H1 (cell line): ENCODE measurements around the gene ITPR1. TPM values are rescaled to one million over a fixed set of nuclear protein-coding genes. Genes with fewer than 3 reads are reported as not detected.

Source experiments
- FOSL1 ChIP-seq: IDR thresholded peaks from 2 replicates; pipeline ENCODE4 v1.6.1; 2011; ENCODE audit warnings: mild to moderate bottlenecking, low read depth, low read length, moderate library complexity; ENCODE audit not compliant: insufficient read depth
- KDM5A ChIP-seq: fragments of 200-600 bp; IDR thresholded peaks from 2 replicates; pipeline ENCODE4 v1.7.1; 2012; ENCODE audit warnings: mild to moderate bottlenecking, low read length, inconsistent platforms, mixed read lengths
- POU5F1 ChIP-seq: IDR thresholded peaks from 2 replicates; pipeline ENCODE4 v1.6.1; 2011; ENCODE audit warnings: low read depth, mild to moderate bottlenecking, low read length, moderate library complexity
- RBBP5 ChIP-seq: IDR thresholded peaks from 2 replicates; pipeline ENCODE4 v1.7.1; 2012; ENCODE audit warnings: low read depth, mild to moderate bottlenecking, inconsistent platforms, low read length, moderate library complexity, borderline replicate concordance
- TBP ChIP-seq: IDR thresholded peaks from 2 replicates; pipeline ENCODE4 v1.6.1; 2011; ENCODE audit warnings: low read depth, low read length, improper control_type of control experiment
- YY1 ChIP-seq: IDR thresholded peaks from 2 replicates; pipeline ENCODE4 v1.6.1; 2011; ENCODE audit warnings: low read depth, mild to moderate bottlenecking, low read length
- polyA plus RNA-seq, 7 experiments: library from polyadenylated mRNA; depleted of rRNA in 3 of 7; stranded (reverse) in 5 of 7; unstranded in 2 of 7; fragments of >200 nt in 5 of 7; fragments of 200-250 nt in 2 of 7; gene quantifications; 1 replicate in 5 of 7; 2 replicates in 1 of 7; 4 replicates in 1 of 7; pipeline versions ENCODE4 v1.2.1 to v1.2.3, GENCODE V29; 2011 to 2013; ENCODE audit warnings: missing spikeins in 2 of 7, mixed read lengths in 2 of 7
- total RNA-seq: library from RNA; stranded (reverse); fragmentation: NEBNext Ultra II Directional; extraction: Animal tissue kit (Norgen Biotek cat#: 25700); gene quantifications from 2 replicates; pipeline ENCODE4 v1.2.1, GENCODE V29; 2021
- TF ChIP-seq, protein P1 (sequence below): IDR thresholded peaks from 2 replicates; pipeline ENCODE4 v1.6.1; 2012; ENCODE audit warnings: low read length, inconsistent platforms
- TF ChIP-seq, protein P2 (sequence below), 3 experiments: IDR thresholded peaks; 1 replicate in 2 of 3; 2 replicates in 1 of 3; pipeline versions ENCODE4 v1.5.1 to v1.6.1; 2011; ENCODE audit warnings: low read length in 3 of 3, mild to moderate bottlenecking in 3 of 3, inconsistent platforms in 2 of 3, low read depth in 1 of 3, moderate library complexity in 1 of 3; ENCODE audit not compliant: insufficient read depth in 1 of 3; ENCODE audit errors: control extremely low read depth in 1 of 3

Gene ITPR1
- total and polyA plus RNA-seq, 2 of the 8 experiments (the other 6 are each of a cell fraction or from before 2014, with no cell fraction given) = 2.5 to 16.3 TPM

GRCh38 chr3:4505688-4506558 is 12.8 kb downstream of the ITPR1 start (continued):
- no peak for TF ChIP-seq KDM5A
- TF ChIP-seq FOSL1 = no peak
- TF ChIP-seq POU5F1 = no peak
- no peak for TF ChIP-seq RBBP5
- no peak for TF ChIP-seq TBP
- no peak for TF ChIP-seq YY1
- TF ChIP-seq, protein P1, sequence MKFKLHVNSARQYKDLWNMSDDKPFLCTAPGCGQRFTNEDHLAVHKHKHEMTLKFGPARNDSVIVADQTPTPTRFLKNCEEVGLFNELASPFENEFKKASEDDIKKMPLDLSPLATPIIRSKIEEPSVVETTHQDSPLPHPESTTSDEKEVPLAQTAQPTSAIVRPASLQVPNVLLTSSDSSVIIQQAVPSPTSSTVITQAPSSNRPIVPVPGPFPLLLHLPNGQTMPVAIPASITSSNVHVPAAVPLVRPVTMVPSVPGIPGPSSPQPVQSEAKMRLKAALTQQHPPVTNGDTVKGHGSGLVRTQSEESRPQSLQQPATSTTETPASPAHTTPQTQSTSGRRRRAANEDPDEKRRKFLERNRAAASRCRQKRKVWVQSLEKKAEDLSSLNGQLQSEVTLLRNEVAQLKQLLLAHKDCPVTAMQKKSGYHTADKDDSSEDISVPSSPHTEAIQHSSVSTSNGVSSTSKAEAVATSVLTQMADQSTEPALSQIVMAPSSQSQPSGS = no peak
- TF ChIP-seq, protein P2, sequence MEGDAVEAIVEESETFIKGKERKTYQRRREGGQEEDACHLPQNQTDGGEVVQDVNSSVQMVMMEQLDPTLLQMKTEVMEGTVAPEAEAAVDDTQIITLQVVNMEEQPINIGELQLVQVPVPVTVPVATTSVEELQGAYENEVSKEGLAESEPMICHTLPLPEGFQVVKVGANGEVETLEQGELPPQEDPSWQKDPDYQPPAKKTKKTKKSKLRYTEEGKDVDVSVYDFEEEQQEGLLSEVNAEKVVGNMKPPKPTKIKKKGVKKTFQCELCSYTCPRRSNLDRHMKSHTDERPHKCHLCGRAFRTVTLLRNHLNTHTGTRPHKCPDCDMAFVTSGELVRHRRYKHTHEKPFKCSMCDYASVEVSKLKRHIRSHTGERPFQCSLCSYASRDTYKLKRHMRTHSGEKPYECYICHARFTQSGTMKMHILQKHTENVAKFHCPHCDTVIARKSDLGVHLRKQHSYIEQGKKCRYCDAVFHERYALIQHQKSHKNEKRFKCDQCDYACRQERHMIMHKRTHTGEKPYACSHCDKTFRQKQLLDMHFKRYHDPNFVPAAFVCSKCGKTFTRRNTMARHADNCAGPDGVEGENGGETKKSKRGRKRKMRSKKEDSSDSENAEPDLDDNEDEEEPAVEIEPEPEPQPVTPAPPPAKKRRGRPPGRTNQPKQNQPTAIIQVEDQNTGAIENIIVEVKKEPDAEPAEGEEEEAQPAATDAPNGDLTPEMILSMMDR (IDR thresholded peaks at IDR 0.05; ENCODE audit: control extremely low read depth in 1 of 3, insufficient read depth in 1 of 3, low read depth in 1 of 3, low read length in 3 of 3) = no peak
